ENCODE results near the gene ASB6.

The ASB6 gene

DNA sequence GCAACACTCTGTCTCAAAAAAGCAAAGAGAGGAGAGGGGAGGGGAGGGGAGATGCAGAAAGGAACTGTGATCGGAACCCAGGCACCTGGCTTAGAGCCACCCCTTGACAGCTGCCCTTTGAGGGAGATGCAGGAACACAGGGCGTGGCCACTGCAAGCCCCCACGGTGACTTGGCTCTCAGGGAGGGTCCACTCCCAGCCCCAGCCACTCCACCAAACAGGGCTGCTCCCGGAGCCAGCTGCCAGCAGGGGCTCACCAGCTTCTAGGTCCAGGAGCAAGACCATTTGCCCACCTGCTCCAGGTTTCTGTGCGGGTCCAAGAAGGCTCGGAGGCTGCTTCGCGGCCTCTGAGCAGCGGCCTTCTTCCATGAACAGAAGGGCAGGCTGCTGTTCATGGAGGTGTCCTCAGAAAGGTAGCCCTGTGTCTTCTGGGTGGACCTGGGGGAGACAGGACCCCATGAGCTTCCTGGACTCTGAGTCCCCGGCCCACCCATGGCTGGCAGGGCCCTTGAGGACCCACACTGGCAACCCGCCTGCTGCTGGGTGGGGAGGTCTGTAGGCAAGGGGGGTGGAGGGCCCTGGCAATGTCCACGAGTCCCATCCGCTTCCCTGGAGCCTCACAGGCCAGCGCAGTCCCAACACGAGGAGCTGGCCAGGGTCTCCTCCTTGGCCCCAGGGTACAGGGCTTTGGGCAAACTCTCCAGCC, 29.0 kb downstream of the ASB6 start:
- Mint-ChIP-seq H3K4me1 (peaks cover 32% of the 10 kb centered on the region), H3K27ac (no peak overlapping the region), H3K9me3 (no peaks in the 10 kb centered on the region), H3K36me3 (ENCODE audit: low read depth) (no peaks in the 10 kb centered on the region), H3K27me3 (ENCODE audit: low read depth, poor library complexity) (peaks cover 7% of the 10 kb centered on the region), H3K4me3 (no peak overlapping the region)
- TF ChIP-seq, protein P1, sequence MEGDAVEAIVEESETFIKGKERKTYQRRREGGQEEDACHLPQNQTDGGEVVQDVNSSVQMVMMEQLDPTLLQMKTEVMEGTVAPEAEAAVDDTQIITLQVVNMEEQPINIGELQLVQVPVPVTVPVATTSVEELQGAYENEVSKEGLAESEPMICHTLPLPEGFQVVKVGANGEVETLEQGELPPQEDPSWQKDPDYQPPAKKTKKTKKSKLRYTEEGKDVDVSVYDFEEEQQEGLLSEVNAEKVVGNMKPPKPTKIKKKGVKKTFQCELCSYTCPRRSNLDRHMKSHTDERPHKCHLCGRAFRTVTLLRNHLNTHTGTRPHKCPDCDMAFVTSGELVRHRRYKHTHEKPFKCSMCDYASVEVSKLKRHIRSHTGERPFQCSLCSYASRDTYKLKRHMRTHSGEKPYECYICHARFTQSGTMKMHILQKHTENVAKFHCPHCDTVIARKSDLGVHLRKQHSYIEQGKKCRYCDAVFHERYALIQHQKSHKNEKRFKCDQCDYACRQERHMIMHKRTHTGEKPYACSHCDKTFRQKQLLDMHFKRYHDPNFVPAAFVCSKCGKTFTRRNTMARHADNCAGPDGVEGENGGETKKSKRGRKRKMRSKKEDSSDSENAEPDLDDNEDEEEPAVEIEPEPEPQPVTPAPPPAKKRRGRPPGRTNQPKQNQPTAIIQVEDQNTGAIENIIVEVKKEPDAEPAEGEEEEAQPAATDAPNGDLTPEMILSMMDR (IDR thresholded peaks at IDR 0.05) = no peak
- DNase-seq = no peak

DNA sequence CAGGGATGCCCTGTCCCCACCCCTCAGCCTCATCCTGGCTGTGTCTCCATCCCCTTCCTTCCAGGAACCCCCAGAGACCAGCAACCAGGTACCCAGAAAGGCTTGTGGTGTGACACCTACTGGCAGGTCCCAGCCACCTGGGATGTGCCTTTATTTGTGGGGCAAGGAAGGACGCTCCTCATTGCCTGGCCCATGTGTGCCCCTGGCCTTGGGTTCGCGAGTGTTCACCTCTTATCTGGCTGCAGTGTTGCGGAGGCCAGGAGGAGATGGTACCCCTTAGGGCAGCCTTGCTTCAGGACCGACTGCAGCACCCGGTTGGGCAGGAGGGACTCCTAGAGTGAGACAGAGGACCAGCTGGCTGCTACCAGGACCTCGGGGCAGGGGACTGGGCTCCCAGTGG, 29.8 kb downstream of the ASB6 start:
- H3K36me3 Mint-ChIP-seq (ENCODE audit: low read depth) = no peaks in the 10 kb centered on the region
- H3K9me3 Mint-ChIP-seq = no peaks in the 10 kb centered on the region
- DNase-seq = no peak
- H3K4me3 Mint-ChIP-seq = no peak overlapping the region
- no peak overlapping the region for H3K27ac Mint-ChIP-seq
- H3K4me1 Mint-ChIP-seq = peaks cover 39% of the 10 kb centered on the region
- peaks cover 2% of the 10 kb centered on the region for H3K27me3 Mint-ChIP-seq (ENCODE audit: low read depth, poor library complexity)
- TF ChIP-seq, protein P1 (IDR thresholded peaks at IDR 0.05) = no peak

DNA sequence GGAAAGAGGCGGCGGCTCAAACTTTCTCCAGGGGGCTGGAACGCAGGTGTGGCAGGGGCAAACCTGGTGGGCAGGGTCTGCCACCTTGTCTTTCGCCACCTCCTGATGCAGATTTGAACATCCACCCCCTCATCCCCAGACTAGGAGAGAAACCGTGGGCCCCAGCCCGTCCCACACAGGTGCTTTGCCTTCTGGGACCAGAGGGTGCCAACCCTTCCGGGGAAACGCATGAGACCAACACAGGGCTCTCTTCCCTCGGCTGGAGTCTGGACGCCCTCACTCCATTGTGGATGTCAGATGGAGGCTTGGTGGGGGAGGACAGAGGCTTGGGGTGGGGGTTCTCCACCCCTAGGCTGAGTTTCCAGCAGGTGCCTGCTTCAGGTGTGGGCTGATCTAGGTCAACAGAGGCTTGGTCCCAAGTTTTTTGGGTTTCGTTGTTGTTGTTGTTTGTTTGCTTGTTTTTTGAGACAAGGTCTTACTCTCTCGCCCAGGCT, 30.6 kb downstream of the ASB6 start:
- Mint-ChIP-seq H3K9me3 (no peaks in the 10 kb centered on the region), H3K36me3 (ENCODE audit: low read depth) (no peaks in the 10 kb centered on the region), H3K4me3 (peak overlapping the region; percentile 71), H3K27me3 (ENCODE audit: low read depth, poor library complexity) (peaks cover 5% of the 10 kb centered on the region), H3K4me1 (peaks cover 47% of the 10 kb centered on the region), H3K27ac (no peak overlapping the region)
- TF ChIP-seq, protein P1 (IDR thresholded peaks at IDR 0.05) = no peak
- DNase-seq = no peak

DNA sequence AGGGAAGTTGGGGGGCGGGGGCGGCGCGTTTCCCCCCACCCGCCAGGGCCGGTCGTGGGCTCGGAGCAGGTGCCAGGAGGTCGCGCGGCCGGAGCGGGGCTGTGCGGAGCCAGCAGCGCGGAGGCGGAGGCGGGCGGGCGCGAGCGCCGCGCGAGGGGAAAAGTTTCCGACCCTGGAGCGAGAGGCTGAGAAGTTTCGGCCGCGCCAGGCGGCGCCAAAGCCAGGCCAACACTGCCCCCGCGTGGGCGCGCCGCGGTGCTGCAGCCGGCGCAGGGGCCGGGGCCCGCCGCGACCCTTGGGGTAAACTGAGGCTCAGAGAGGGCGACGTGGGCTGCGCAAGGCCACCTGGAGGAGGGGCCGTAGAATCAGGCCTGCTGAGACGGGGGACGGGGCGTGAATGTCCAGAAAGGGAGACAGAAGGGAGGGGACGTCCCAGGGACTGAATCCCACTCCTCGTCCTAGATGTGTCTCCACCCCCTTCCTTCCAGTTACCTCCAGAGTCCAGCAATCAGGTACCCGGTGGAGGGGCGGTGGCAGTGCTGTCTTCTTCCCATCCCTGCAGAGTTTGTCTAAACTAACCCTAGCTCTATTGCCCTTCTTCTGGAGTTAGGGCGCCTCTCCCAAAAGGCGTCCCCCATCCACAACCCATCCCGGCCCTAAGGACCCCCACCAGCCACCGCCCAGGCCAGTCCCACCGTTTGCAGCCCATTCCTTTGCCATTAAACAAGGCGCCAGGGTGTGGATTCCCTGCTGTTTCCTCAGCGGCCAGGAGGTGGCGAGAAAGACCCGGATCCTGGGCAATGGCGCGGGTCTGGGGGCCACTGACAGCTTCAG, 31.3 kb downstream of the ASB6 start:
- Mint-ChIP-seq H3K9me3 (no peaks in the 10 kb centered on the region), H3K27me3 (ENCODE audit: low read depth, poor library complexity) (peaks cover 9% of the 10 kb centered on the region), H3K4me3 (peak overlapping the region; percentile 71), H3K27ac (no peak overlapping the region), H3K4me1 (peaks cover 54% of the 10 kb centered on the region), H3K36me3 (ENCODE audit: low read depth) (no peaks in the 10 kb centered on the region)
- DNase-seq = peak; percentile 88
- TF ChIP-seq, protein P1 (IDR thresholded peaks at IDR 0.05) = peak; percentile 66

DNA sequence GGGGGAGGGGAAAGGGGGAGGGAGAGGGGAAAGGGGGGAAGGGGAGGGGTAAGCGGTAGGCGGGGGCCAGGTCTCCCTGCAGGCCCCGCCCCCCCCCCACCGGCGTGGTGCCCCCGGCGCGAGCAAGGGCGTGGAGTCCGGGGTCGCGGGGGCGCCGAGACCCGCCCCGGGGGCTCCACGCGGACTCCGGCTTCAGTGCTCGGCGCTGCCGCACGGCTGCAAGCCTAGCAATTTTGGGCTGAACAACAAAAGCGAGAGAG, 31.8 kb downstream of the ASB6 start:
- H3K4me3 Mint-ChIP-seq = no peak overlapping the region
- H3K4me1 Mint-ChIP-seq = peaks cover 55% of the 10 kb centered on the region
- peaks cover 9% of the 10 kb centered on the region for H3K27me3 Mint-ChIP-seq (ENCODE audit: low read depth, poor library complexity)
- H3K9me3 Mint-ChIP-seq = no peaks in the 10 kb centered on the region
- no peaks in the 10 kb centered on the region for H3K36me3 Mint-ChIP-seq (ENCODE audit: low read depth)
- DNase-seq = no peak
- H3K27ac Mint-ChIP-seq = no peak overlapping the region
- TF ChIP-seq, protein P1 (IDR thresholded peaks at IDR 0.05) = no peak

Data from nephron progenitor cell (in vitro differentiated cells).